Keratinocyte (primary cell): ENCODE results near the gene TNFRSF4.

Experiments
- CTCF ChIP-seq, 3 experiments: IDR thresholded peaks in 1 of 3; conservative IDR thresholded peaks in 1 of 3; optimal IDR thresholded peaks in 1 of 3; 2 replicates in 2 of 3; 3 replicates in 1 of 3; pipeline versions ENCODE3 to v1.5.1; 2011; ENCODE audit warnings: low read length in 3 of 3, mild to moderate bottlenecking in 3 of 3, moderate library complexity in 2 of 3, control low read depth in 1 of 3, inconsistent platforms in 1 of 3; ENCODE audit not compliant: insufficient read depth in 2 of 3; ENCODE audit errors: extremely low read depth in 1 of 3
- EZH2 ChIP-seq: IDR thresholded peaks from one replicate; pipeline ENCODE4 v1.6.1; 2012; ENCODE audit warnings: inconsistent platforms, mild to moderate bottlenecking, low read length, moderate library complexity

- no peak for TF ChIP-seq CTCF (optimal IDR thresholded peaks at IDR 0.05 in 1 of 3, IDR thresholded peaks at IDR 0.05 in 1 of 3, conservative IDR thresholded peaks at IDR 0.05 in 1 of 3; ENCODE audit: extremely low read depth in 1 of 3, insufficient read depth in 2 of 3, low read length in 3 of 3)
- no peak for TF ChIP-seq EZH2
Measured at GRCh38 chr1:1259951-1260600, 46.1 kb upstream of the TNFRSF4 start.
